ENCODE results near the gene MYO18B.

The MYO18B gene

DNA sequence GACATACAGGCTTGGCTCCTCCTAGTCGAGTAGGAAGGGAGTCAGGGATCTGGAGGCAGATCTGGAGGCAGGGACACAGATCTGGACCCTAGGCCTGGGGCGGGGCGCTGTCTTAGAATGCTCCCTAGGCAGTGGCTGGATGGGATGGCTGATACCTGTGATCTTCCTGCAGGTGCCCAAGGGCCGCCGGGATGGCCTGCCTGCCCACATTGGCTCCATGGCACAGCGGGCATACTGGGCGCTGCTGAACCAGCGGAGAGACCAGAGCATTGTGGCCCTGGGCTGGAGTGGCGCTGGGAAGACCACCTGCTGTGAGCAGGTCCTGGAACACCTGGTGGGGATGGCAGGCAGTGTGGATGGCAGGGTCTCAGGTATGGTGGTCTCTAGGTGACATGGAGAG, 35.4 kb downstream of the MYO18B start:
- TF ChIP-seq, protein P1, sequence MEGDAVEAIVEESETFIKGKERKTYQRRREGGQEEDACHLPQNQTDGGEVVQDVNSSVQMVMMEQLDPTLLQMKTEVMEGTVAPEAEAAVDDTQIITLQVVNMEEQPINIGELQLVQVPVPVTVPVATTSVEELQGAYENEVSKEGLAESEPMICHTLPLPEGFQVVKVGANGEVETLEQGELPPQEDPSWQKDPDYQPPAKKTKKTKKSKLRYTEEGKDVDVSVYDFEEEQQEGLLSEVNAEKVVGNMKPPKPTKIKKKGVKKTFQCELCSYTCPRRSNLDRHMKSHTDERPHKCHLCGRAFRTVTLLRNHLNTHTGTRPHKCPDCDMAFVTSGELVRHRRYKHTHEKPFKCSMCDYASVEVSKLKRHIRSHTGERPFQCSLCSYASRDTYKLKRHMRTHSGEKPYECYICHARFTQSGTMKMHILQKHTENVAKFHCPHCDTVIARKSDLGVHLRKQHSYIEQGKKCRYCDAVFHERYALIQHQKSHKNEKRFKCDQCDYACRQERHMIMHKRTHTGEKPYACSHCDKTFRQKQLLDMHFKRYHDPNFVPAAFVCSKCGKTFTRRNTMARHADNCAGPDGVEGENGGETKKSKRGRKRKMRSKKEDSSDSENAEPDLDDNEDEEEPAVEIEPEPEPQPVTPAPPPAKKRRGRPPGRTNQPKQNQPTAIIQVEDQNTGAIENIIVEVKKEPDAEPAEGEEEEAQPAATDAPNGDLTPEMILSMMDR (IDR thresholded peaks at IDR 0.05; ENCODE audit: borderline replicate concordance, control extremely low read depth, extremely low read depth, insufficient read depth, missing control alignments), result no peak
- in situ Hi-C loops (cut with MboI; ENCODE audit: low sequenced_read_pairs, unreplicated experiment), result loop anchor here (10.0 kb wide), 2 partner anchors 303 to 557 kb away; no protein-coding TSS in a partner anchor
- no peak for DNase-seq (ENCODE audit: low spot score)

DNA sequence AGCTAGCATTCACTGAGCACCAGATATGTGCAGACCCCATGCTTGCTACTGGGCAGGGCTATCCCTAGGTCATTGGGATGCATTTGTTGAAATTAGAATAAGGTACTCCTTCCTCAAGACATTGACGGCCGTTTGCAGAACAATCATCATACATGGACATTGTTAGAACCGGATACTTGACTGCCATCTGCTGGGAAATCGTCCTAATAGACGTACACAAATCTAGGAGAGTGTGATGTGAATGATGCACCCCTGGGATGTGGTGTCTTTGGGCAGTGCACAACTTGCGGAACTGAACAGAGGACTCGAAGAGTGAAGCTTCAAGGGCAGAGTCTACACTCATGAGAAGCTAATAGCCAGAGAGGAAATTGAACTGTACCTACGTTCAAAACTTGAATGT, 35.9 kb downstream of the MYO18B start:
- DNase-seq (ENCODE audit: low spot score), result peak; percentile 66
- TF ChIP-seq, protein P1 (IDR thresholded peaks at IDR 0.05; ENCODE audit: borderline replicate concordance, control extremely low read depth, extremely low read depth, insufficient read depth, missing control alignments), result peak; percentile 2
- in situ Hi-C loops (cut with MboI; ENCODE audit: low sequenced_read_pairs, unreplicated experiment), result loop anchor here (10.0 kb wide), 2 partner anchors 303 to 557 kb away; no protein-coding TSS in a partner anchor

DNA sequence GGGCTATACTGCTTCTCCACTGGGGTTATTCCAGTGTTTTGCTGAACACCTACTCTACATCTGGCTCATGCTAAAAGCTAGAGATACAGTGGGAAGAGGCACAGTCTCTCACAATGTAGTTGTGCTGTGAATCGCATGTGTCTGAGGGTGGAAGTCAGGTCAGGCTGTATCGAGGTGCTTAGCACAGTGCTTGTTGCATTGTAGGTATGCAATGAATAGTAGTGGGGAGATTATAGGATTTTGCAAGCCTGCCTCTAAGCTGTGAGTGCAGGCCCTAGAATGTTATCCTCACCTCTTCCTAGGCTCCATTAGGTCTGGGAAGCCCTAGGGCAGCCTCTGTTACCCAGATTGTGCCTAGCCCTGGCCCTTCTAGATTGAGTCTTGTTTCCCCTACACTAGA, 37.4 kb downstream of the MYO18B start:
- in situ Hi-C loops (cut with MboI; ENCODE audit: low sequenced_read_pairs, unreplicated experiment), result loop anchor here (10.0 kb wide), 2 partner anchors 305 to 555 kb away; no protein-coding TSS in a partner anchor
- TF ChIP-seq, protein P1 (IDR thresholded peaks at IDR 0.05; ENCODE audit: borderline replicate concordance, control extremely low read depth, extremely low read depth, insufficient read depth, missing control alignments), result no peak
- DNase-seq (ENCODE audit: low spot score), result no peak

DNA sequence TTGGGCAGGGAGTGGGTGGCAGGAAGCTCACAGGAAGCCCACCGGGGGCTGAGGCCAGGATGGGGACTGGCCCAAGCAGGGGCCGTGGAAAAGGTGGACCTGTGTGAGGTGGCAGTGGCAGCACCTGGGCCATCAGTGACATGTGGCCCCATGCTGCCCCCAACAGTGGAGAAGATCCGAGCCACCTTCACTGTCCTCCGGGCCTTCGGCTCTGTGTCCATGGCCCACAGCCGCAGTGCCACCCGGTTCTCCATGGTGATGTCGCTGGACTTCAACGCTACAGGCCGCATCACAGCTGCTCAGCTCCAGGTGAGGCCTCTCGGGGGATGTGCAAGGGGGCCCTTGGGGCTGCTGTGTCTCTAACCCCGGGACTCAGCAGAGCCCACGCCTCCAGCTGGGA, 37.9 kb downstream of the MYO18B start:
- no peak for DNase-seq (ENCODE audit: low spot score)
- in situ Hi-C loops (cut with MboI; ENCODE audit: low sequenced_read_pairs, unreplicated experiment), result loop anchor here (10.0 kb wide), 2 partner anchors 305 to 555 kb away; no protein-coding TSS in a partner anchor
- TF ChIP-seq, protein P1 (IDR thresholded peaks at IDR 0.05; ENCODE audit: borderline replicate concordance, control extremely low read depth, extremely low read depth, insufficient read depth, missing control alignments), result no peak

DNA sequence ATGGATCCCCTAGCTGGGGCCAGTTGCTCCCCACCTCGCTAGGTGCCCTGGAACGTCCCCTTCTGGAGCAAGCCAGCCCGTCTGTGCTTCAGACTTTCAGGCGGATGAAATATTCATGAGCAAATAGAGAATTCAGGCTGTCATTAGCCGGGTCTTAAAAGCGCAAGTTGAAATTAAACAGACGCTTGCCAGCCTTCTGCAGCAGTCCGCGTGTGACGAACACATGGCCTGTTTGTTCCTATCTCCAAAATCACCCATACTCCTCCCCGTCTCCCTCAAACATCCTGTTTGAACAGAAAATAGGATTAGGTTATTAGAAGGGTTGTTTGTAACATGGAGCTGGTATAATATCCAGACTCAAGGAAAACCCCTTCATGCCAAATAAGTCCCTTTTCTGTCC, 38.7 kb downstream of the MYO18B start:
- in situ Hi-C loops (cut with MboI; ENCODE audit: low sequenced_read_pairs, unreplicated experiment), result no loop called here
- no peak for DNase-seq (ENCODE audit: low spot score)

DNA sequence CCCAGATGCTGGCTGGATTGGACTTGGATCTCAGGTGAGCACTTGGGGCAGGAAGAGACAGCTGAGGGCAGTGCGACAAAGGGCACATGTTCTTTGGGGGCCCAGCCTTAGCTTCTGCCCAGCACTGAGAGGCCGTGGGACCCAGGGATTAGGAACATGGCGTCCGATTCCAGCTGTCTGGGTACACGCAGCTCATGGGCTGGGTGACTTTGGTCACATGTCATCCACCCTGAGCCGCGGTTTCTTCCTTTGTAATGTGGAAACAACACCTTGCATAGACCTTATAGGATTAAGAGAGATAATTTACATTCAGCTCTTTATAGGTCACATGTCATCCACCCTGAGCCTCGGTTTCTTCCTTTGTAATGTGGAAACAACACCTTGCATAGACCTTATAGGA, 39.8 kb downstream of the MYO18B start:
- in situ Hi-C loops (cut with MboI; ENCODE audit: low sequenced_read_pairs, unreplicated experiment), result no loop called here
- TF ChIP-seq, protein P1 (IDR thresholded peaks at IDR 0.05; ENCODE audit: borderline replicate concordance, control extremely low read depth, extremely low read depth, insufficient read depth, missing control alignments), result no peak

More for the DNA sequence above, 38.7 kb downstream of the MYO18B start:
- TF ChIP-seq, protein P1 (IDR thresholded peaks at IDR 0.05; ENCODE audit: borderline replicate concordance, control extremely low read depth, extremely low read depth, insufficient read depth, missing control alignments), result no peak

More for the DNA sequence above, 39.8 kb downstream of the MYO18B start:
- DNase-seq (ENCODE audit: low spot score), result no peak

All from GM13976 (cell line).